ENCODE results near the gene RABGAP1L.

Gene RABGAP1L

DNA sequence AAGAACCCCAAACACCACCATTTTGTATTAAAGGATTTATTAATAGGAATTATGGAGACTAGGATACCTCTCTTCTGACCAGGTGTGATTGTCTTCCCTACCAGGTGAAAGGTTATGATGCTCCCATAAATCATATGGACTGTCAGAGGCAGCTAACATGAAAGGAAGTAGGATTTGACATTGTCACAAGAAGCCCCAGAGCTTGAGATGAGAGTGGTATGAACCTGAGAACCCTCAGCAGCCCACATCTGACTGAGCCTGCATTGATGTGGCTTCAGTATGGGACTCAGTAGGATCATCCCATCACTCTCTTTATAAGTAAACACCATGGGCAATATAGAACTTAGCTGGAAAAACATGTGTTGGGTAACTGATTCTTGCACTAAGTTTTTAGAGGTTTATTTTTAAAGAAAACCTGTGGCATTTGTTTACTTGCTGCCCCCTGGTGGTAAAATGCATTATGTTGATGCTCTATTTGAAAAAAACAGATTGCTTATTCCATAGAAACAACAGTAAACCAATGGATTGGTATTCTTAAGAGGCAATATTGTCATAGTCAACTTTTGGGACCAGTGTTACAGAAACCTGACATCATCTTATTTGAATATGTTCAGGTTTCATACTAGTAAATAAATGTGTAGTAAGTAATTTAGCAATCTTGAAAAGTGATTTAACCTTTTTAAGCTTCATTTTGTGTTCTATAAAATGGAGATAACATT is 823.8 kb downstream of the RABGAP1L start:
- peak; percentile 32 for DNase-seq

GRCh38 chr1:174984952-174985351 is 825.6 kb downstream of the RABGAP1L start:
- DNase-seq, result no peak

- DNase-seq, result no peak
Measured at GRCh38 chr1:174988539-174988938, 829.2 kb downstream of the RABGAP1L start.

DNA sequence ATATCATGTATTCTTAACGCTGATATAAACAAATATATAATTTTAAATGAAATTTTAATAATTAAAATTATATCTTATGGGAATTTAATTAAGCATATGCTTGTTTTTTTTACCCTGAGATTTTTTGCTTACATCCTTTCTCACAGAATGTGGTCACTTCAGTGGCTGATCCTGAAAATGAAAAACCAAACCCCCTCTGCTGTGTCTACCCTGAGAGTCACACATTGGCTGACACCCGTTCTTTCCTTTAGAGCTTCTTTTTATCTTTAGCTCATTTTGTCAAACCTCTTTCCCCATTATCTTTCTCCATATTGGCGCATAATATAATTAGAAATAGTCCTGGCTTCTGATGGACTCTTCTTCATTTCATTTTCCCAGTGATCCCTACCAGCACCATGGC is 829.7 kb downstream of the RABGAP1L start:
- no peak for DNase-seq

DNA sequence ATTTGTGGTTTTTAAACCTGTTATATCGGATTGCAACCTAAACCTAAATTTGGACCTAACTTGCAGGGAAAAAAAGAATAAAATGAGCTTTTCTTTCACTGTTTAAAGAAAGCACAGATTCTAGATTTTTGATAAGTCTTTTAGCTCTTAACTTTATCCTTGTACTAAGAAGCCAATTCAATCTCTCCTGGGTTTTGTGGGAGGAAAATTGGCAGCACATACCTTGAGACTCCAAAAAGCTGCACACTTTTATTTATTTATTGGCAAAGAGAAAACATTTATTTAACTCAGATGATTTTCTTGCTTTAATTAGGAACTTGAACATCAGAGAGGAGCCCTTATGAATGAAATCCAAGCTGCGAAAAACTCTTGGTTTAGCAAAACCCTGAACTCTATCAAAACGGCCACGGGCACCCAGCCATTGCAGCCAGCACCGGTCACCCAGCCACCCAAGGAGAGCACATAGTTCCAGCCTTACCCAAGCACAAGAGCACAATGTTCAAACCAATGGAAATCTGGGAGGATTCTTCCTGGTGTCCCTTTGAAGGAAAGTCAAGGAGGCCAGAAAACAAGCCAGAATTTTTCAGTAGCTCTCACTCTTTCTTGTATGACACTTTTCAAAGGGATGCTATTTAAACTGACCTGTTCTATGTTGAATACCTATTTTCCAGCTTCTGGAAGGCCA is 830.4 kb downstream of the RABGAP1L start:
- no peak for DNase-seq

DNA sequence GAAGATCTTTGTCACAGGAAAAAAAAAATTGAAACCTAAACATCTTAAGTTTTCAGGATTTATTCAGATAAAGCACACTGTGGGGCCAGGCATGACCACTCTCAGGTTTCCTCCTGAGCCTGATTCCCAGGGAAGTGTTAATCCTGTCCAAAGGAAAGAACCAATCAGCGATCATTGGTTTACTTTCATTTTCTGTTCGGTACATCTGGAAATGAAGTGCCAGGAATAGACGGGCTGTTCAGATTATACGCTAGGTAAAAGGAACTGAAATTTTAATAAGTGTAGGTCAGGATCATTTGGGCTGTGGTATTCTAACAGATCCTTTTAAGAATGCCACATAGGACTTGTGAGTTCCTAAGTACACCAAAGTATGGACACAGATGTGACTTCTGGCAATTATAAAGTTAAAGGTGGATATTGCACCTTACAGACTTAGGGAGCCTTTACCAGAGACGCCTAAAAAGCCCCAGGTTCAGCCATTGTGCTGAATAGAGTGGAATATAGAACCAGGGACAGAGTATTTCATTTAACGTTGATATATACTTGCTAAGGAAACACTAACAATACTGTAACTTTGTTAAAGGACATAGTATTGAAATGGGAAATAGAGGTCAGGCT is 831.2 kb downstream of the RABGAP1L start:
- DNase-seq, result peak; percentile 79

GRCh38 chr1:174991473-174991872 is 832.2 kb downstream of the RABGAP1L start:
- DNase-seq, result no peak

- DNase-seq, result no peak
Measured at GRCh38 chr1:174995121-174995520, 835.8 kb downstream of the RABGAP1L start.

DNA sequence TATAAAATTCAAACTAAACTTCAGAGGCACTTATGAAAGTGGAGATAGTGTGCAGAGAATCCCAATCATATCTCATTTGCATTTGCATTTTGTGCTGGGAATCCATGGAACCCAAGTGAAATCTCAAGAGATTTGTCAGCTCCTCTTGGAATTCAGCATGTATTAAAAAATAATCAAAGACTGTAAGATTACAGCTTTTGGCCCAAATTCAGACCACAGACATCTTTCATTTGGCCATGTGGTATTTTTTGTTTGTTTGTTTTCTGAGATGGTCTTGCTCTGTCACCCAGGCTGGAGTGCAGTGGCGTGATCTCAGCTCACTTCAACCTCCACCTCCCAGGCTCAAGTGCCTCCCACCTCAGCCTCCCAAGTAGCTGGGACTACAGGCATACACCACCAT is 836.6 kb downstream of the RABGAP1L start:
- DNase-seq, result no peak

GRCh38 chr1:174996476-174996875 is 837.2 kb downstream of the RABGAP1L start:
- DNase-seq, result no peak

GRCh38 chr1:174997041-174997440 is 837.7 kb downstream of the RABGAP1L start:
- DNase-seq, result no peak

GRCh38 chr1:174998569-174999215 is 839.4 kb downstream of the RABGAP1L start:
- DNase-seq, result peak; percentile 90

DNA sequence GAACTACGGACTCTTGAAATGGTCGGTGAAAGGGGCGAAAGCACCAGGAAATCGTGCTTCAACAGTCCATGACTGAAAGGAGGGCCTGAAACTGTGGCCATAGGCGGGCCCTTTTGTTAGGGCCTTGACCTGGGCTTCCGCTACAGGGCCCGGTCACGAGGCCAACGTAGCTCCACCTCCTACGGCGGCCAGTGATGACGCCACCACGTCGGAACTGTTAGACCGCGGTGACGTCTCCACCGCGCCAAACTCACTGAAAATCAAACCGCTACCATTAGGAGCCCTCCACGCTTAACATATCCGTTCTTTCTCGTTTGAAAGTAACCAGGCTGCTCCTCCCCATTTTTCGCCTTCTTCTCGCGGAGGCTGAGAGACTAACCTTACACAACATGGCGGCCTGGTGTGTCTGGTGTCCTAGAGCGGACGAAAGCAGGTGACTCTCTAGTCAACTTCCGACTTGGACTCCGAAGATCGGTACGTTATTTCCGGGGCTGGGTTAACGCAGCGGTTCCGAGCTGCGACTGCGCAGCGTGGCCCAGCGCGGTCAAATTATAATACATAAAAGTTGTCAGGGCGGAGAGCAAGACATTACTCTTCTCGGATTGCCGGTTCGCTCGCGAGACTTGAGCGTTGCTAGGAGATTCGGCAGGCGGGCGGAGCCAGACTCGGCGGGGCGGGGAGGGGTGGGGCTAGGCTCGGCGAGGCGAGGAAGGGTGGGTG is 840.1 kb downstream of the RABGAP1L start:
- peak; percentile 99 for DNase-seq

- peak; percentile 45 for DNase-seq
Measured at GRCh38 chr1:174999936-175000696, 840.8 kb downstream of the RABGAP1L start, which contains the start of gene CACYBP. CACYBP (plus strand) TSS chr1:174999947; CDS start chr1:175000181, 234 bp downstream.

GRCh38 chr1:175000697-175001187 is 841.4 kb downstream of the RABGAP1L start:
- DNase-seq, result no peak

DNA sequence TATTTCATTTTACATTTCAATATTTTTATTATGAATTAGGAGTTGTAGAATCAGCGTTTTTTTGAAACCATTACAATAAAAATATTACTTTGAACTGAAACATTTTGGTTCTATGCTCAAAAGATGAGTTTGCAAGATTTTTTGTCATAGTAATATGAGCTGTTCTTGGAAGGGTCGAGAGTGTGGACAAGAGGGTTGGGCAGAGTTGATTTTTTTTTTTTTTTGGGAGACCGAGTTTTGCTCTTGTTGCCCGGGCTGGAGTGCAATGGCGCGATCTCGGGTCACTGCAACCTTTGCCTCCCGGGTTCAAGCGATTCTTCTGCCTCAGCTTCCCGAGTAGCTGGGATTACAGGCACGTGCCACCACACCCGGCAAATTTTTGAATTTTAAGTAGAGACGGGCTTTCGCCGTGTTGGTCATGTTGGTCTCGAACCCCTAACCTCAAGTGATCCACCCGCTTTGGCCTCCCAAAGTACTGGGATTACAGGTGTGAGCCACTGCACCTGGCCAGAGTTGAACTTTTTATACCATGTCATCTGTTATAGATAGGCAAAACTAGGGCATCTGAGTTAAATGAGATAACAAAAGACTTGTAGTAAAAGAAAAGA is 843.7 kb downstream of the RABGAP1L start:
- DNase-seq, result no peak

GRCh38 chr1:175003521-175003920 is 844.2 kb downstream of the RABGAP1L start:
- DNase-seq, result no peak

GRCh38 chr1:175005085-175005783 is 845.9 kb downstream of the RABGAP1L start:
- no peak for DNase-seq

- no peak for DNase-seq
Measured at GRCh38 chr1:175009532-175009931, 850.2 kb downstream of the RABGAP1L start.

GRCh38 chr1:175013445-175013844 is 854.1 kb downstream of the RABGAP1L start:
- DNase-seq, result no peak

DNA sequence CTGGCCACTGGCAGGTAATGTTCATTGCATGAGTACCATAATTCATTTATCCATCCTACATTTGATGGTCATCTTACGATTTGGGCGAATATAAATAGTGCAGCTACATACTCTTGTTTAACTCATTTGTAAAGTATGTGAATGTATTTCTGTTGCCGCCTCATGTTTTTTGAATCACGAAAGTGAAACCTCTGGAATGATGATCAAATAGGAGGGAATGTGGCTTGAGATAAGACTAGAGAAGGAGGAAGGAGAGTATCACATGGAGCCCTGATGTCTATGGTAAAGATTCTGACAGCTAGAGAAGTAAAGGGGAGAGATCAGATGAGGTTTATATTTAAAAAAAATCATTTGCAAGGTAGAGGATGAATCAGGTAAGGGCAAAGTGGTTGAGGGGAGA is 855.9 kb downstream of the RABGAP1L start:
- no peak for DNase-seq
